ENCODE data around the gene ASB18. TPM values are rescaled to one million over a fixed set of nuclear protein-coding genes. Genes with fewer than 3 reads are reported as not detected.

The ASB18 gene
- total and polyA plus RNA-seq, 2 donors (not counting 3 experiments of a cell fraction or from before 2014, with no cell fraction given) = not detected

DNA sequence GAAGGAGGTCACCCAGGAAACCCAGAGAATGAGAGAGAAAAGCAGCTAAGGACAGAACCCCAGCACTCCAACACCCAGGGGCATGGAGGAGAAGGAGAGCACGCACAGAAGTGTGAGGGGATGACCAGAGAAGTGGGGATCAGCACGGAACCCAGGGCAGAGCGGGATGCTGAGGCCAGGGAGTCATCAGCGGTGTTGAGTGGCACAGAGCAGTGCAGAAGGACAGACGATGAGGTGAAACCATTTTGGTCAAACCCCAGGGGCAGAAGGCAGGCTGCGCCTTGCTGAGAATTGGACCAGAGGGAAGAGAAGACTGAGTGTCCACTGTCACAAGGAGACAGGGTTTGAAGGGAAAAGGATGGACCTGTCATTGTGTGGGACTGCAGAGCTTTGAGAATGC, 23.4 kb upstream of the ASB18 start:
- DNase-seq (ENCODE audit: low read depth, low spot score) (no peak), FAIRE-seq (no peak)
- Histone ChIP-seq H3K4me1 (ENCODE audit: control insufficient read depth, extremely low read depth, insufficient read depth, low read length) (no peaks in the 10 kb centered on the region), H3K27ac (ENCODE audit: insufficient read depth, low read depth, low read length) (no peak overlapping the region), H3K4me2 (ENCODE audit: insufficient read depth, low read length) (no peak overlapping the region), H3K9me3 (replicated peaks; ENCODE audit: control insufficient read depth, insufficient read depth, low read length) (no peaks in the 10 kb centered on the region), H3K36me3 (ENCODE audit: control insufficient read depth in 2 of 2, extremely low read depth in 1 of 2, insufficient read depth in 2 of 2, low read length in 2 of 2) (no peaks in the 10 kb centered on the region), H3K4me3 (replicated peaks in 1 of 3; ENCODE audit: insufficient read depth in 1 of 3, low read depth in 1 of 3, low read length in 3 of 3) (no peak overlapping the region), H3K79me2 (ENCODE audit: control insufficient read depth, insufficient read depth, low read length) (no peaks in the 10 kb centered on the region), H3K27me3 (ENCODE audit: control insufficient read depth in 2 of 2, insufficient read depth in 2 of 2, low read length in 2 of 2) (no peaks in the 10 kb centered on the region), H3K9me1 (replicated peaks; ENCODE audit: control insufficient read depth, extremely low read depth, insufficient read depth, low read length) (no peaks in the 10 kb centered on the region), H4K20me1 (replicated peaks; ENCODE audit: control insufficient read depth, extremely low read depth, insufficient read depth, low read length) (no peaks in the 10 kb centered on the region), H2AFZ (ENCODE audit: low read depth, low read length) (no peak overlapping the region), H3K9ac (replicated peaks; ENCODE audit: extremely low read depth, insufficient read depth, low read length) (no peak overlapping the region)
- no TSS peak for BruUV-seq (replicated peaks)
- dilution Hi-C loops (cut with MboI; ENCODE audit: extremely low pct_ligation_motif_present, low sequenced_read_pairs) = no loop called here
- intact Hi-C loops (cut with micrococcal nuclease) = no loop called here
- CTCF ChIA-PET = no interaction called here
- POLR2A ChIA-PET = no interaction called here
- TF ChIP-seq CTCF (IDR thresholded peaks at IDR 0.05; ENCODE audit: extremely low read depth in 1 of 2, insufficient read depth in 1 of 2, low read depth in 1 of 2, low read length in 2 of 2) (no peak), EZH2 (IDR thresholded peaks at IDR 0.05; ENCODE audit: borderline replicate concordance, low read depth, low read length, severe bottlenecking) (no peak), POLR2A (IDR thresholded peaks at IDR 0.05; ENCODE audit: low read depth, low read length) (no peak), POLR2AphosphoS5 (IDR thresholded peaks at IDR 0.05; ENCODE audit: insufficient read depth, low read depth, low read length) (no peak), JUN (IDR thresholded peaks at IDR 0.05; ENCODE audit: borderline replicate concordance, insufficient read depth, insufficient read length, low read depth) (no peak), GATA2 (IDR thresholded peaks at IDR 0.05; ENCODE audit: insufficient read depth, insufficient read length, low read depth, low read length) (no peak), MYC (IDR thresholded peaks at IDR 0.05; ENCODE audit: low read depth, low read length) (no peak), FOS (IDR thresholded peaks at IDR 0.05; ENCODE audit: borderline replicate concordance, insufficient read depth, low read length) (no peak)

Data from endothelial cell of umbilical vein (primary cell).